ENCODE measurements around the gene FOLR1. TPM values are rescaled to one million over a fixed set of nuclear protein-coding genes. Genes with fewer than 3 reads are reported as not detected.
"Not testable (repeated sequence)": the region's sequence is repeated elsewhere in the genome, so short reads cannot be mapped to it uniquely, and the experiment has no call there.

The FOLR1 gene
- total RNA-seq, 1 experiment from 2014 or later: 0.40 TPM

GRCh38 chr11:72179049-72179803, 12.7 kb upstream of the FOLR1 start:
- H3K4me3 Mint-ChIP-seq (ENCODE audit: unreplicated experiment): no peak overlapping the region
- H3K4me1 Mint-ChIP-seq (ENCODE audit: insufficient read depth, unreplicated experiment): peaks cover 29% of the 10 kb centered on the region
- no peaks in the 10 kb centered on the region for H3K9me3 Mint-ChIP-seq (ENCODE audit: unreplicated experiment)
- no TSS peak for BruUV-seq (replicated peaks)
- ChIA-PET CTCF (interaction anchor here (0.6 to 9.4 kb wide), 9 partner anchors 34 to 268 kb away, joined by 3 to 111 read pairs (median 4); partner anchors contain the start of gene LRRC51), POLR2A (interaction anchor here (0.5 to 5.5 kb wide), 7 partner anchors 25 to 166 kb away, joined by 3 to 100 read pairs (median 4); no protein-coding TSS in a partner anchor)
- H3K27me3 Mint-ChIP-seq (ENCODE audit: insufficient read depth, unreplicated experiment): no peaks in the 10 kb centered on the region
- H3K36me3 Mint-ChIP-seq (ENCODE audit: insufficient read depth, unreplicated experiment): no peaks in the 10 kb centered on the region
- DNase-seq (ENCODE audit: unreplicated experiment): no peak
- intact Hi-C loops (cut with micrococcal nuclease): no loop called here
- H3K27ac Mint-ChIP-seq (ENCODE audit: low read depth, unreplicated experiment): no peak overlapping the region
- no peak for TF ChIP-seq CTCF (IDR thresholded peaks at IDR 0.05; ENCODE audit: unreplicated experiment)

GRCh38 chr11:72179804-72180396, 12.0 kb upstream of the FOLR1 start:
- intact Hi-C loops (cut with micrococcal nuclease): loop anchor here (2.0 kb wide), 1 partner anchor 35 kb away; no protein-coding TSS in a partner anchor
- Mint-ChIP-seq H3K4me3 (ENCODE audit: unreplicated experiment) (no peak overlapping the region), H3K27me3 (ENCODE audit: insufficient read depth, unreplicated experiment) (no peaks in the 10 kb centered on the region), H3K36me3 (ENCODE audit: insufficient read depth, unreplicated experiment) (no peaks in the 10 kb centered on the region), H3K27ac (ENCODE audit: low read depth, unreplicated experiment) (peak overlapping the region; percentile 44), H3K9me3 (ENCODE audit: unreplicated experiment) (no peaks in the 10 kb centered on the region), H3K4me1 (ENCODE audit: insufficient read depth, unreplicated experiment) (peaks cover 22% of the 10 kb centered on the region)
- ChIA-PET POLR2A (interaction anchor here (0.5 to 5.5 kb wide), 13 partner anchors 13 to 167 kb away, joined by 3 to 100 read pairs (median 4); partner anchors contain the start of genes ANAPC15 and INPPL1), CTCF (interaction anchor here (0.6 to 9.4 kb wide), 12 partner anchors 13 to 267 kb away, joined by 3 to 111 read pairs (median 4); partner anchors contain the start of gene LRRC51)
- no TSS peak for BruUV-seq (replicated peaks)
- TF ChIP-seq CTCF (IDR thresholded peaks at IDR 0.05; ENCODE audit: unreplicated experiment): no peak
- no peak for DNase-seq (ENCODE audit: unreplicated experiment)

- DNase-seq (ENCODE audit: unreplicated experiment): peak; percentile 40
- CTCF ChIA-PET: interaction anchor here (0.8 to 9.4 kb wide), 9 partner anchors 36 to 250 kb away, joined by 3 to 111 read pairs (median 6); partner anchors contain the start of genes ANAPC15 and LAMTOR1
- H3K4me3 Mint-ChIP-seq (ENCODE audit: unreplicated experiment): peak overlapping the region; percentile 37
- intact Hi-C loops (cut with micrococcal nuclease): loop anchor here (2.0 kb wide), 1 partner anchor 36 kb away; no protein-coding TSS in a partner anchor
- not testable (repeated sequence) for H3K9me3 Mint-ChIP-seq (ENCODE audit: unreplicated experiment); BruUV-seq (replicated peaks); H3K36me3 Mint-ChIP-seq (ENCODE audit: insufficient read depth, unreplicated experiment); H3K27me3 Mint-ChIP-seq (ENCODE audit: insufficient read depth, unreplicated experiment)
- H3K4me1 Mint-ChIP-seq (ENCODE audit: insufficient read depth, unreplicated experiment): peaks cover 21% of the 10 kb centered on the region
- POLR2A ChIA-PET: interaction anchor here (0.6 to 5.5 kb wide), 12 partner anchors 24 to 157 kb away, joined by 3 to 100 read pairs (median 6); partner anchors contain the start of genes ANAPC15 and INPPL1
- peak overlapping the region; percentile 44 for H3K27ac Mint-ChIP-seq (ENCODE audit: low read depth, unreplicated experiment)
Observed at GRCh38 chr11:72180892-72181552, 10.9 kb upstream of the FOLR1 start.

GRCh38 chr11:72181553-72181958, 10.4 kb upstream of the FOLR1 start:
- H3K36me3 Mint-ChIP-seq (ENCODE audit: insufficient read depth, unreplicated experiment); H3K27me3 Mint-ChIP-seq (ENCODE audit: insufficient read depth, unreplicated experiment); H3K27ac Mint-ChIP-seq (ENCODE audit: low read depth, unreplicated experiment); H3K9me3 Mint-ChIP-seq (ENCODE audit: unreplicated experiment); H3K4me3 Mint-ChIP-seq (ENCODE audit: unreplicated experiment); BruUV-seq (replicated peaks): not testable (repeated sequence)
- peak; percentile 35 for TF ChIP-seq CTCF (IDR thresholded peaks at IDR 0.05; ENCODE audit: unreplicated experiment)
- POLR2A ChIA-PET: interaction anchor here (0.6 to 5.5 kb wide), 13 partner anchors 25 to 157 kb away, joined by 3 to 100 read pairs (median 5); partner anchors contain the start of genes ANAPC15 and INPPL1
- intact Hi-C loops (cut with micrococcal nuclease): loop anchor here (2.0 kb wide), 1 partner anchor 37 kb away; no protein-coding TSS in a partner anchor
- peak; percentile 34 for DNase-seq (ENCODE audit: unreplicated experiment)
- H3K4me1 Mint-ChIP-seq (ENCODE audit: insufficient read depth, unreplicated experiment): peaks cover 21% of the 10 kb centered on the region
- CTCF ChIA-PET: interaction anchor here (1.2 to 9.4 kb wide), 13 partner anchors 11 to 233 kb away, joined by 3 to 111 read pairs (median 22); partner anchors contain the start of genes ANAPC15, FOLR1 and LAMTOR1

Measured in MCF 10A (cell line).